TTC549 (cell line): ENCODE data around the gene WFDC13.
"Not testable (repeated sequence)": the region's sequence is repeated elsewhere in the genome, so short reads cannot be mapped to it uniquely, and the experiment has no call there.

Experiments
- FAIRE-seq: peaks from 2 replicates; lab custom pipeline; 2012; peaks lifted over from hg19 to GRCh38; lab: Jason Lieb, UNC

Gene WFDC13

GRCh38 chr20:45701873-45702272 is at the start of gene WFDC13:
Gene WFDC13, plus strand, starts transcription at chr20:45702038. Its CDS starts 86 bp downstream, at chr20:45702124.
- no peak for FAIRE-seq

GRCh38 chr20:45657038-45657437 is 44.8 kb upstream of the WFDC13 start:
- not testable (repeated sequence) for FAIRE-seq

- no peak for FAIRE-seq
Observed at GRCh38 chr20:45670139-45670538, 31.7 kb upstream of the WFDC13 start, which contains the start of gene WFDC11. Gene WFDC11, minus strand, starts transcription at chr20:45670239. Its CDS starts 19,639 bp downstream, at chr20:45650600.

GRCh38 chr20:45672765-45673164 is 29.1 kb upstream of the WFDC13 start:
- FAIRE-seq, result no peak

GRCh38 chr20:45679650-45680049 is 22.2 kb upstream of the WFDC13 start:
- no peak for FAIRE-seq

- no peak for FAIRE-seq
Observed at GRCh38 chr20:45685896-45686295, 15.9 kb upstream of the WFDC13 start.

- FAIRE-seq, result not testable (repeated sequence)
Observed at GRCh38 chr20:45693346-45693745, 8.5 kb upstream of the WFDC13 start.

GRCh38 chr20:45695496-45695895 is 6.3 kb upstream of the WFDC13 start:
- no peak for FAIRE-seq

GRCh38 chr20:45701104-45701503 is 734 bp upstream of the WFDC13 start:
- FAIRE-seq, result no peak

GRCh38 chr20:45704969-45705637 is 3.3 kb downstream of the WFDC13 start, which contains the start of gene WFDC10B:
Gene WFDC10B, minus strand, starts transcription at chr20:45705019. Its CDS starts 19,027 bp downstream, at chr20:45685992.
- no peak for FAIRE-seq

- not testable (repeated sequence) for FAIRE-seq
Observed at GRCh38 chr20:45716141-45716688, 14.4 kb downstream of the WFDC13 start.

GRCh38 chr20:45722047-45722446 is 20.2 kb downstream of the WFDC13 start, which contains the start of gene SPINT4:
Gene SPINT4, plus strand, starts transcription at chr20:45722347. Its CDS starts 21 bp downstream, at chr20:45722368.
- FAIRE-seq, result no peak

- FAIRE-seq, result no peak
Observed at GRCh38 chr20:45725134-45725533, 23.3 kb downstream of the WFDC13 start.

GRCh38 chr20:45727044-45727443 is 25.2 kb downstream of the WFDC13 start:
- FAIRE-seq, result no peak

- no peak for FAIRE-seq
Observed at GRCh38 chr20:45732199-45732598, 30.4 kb downstream of the WFDC13 start.

GRCh38 chr20:45735552-45735951 is 33.7 kb downstream of the WFDC13 start:
- no peak for FAIRE-seq

- FAIRE-seq, result no peak
Observed at GRCh38 chr20:45735988-45736387, 34.1 kb downstream of the WFDC13 start.

GRCh38 chr20:45742596-45742995 is 40.8 kb downstream of the WFDC13 start:
- no peak for FAIRE-seq

GRCh38 chr20:45745015-45745414 is 43.2 kb downstream of the WFDC13 start:
- no peak for FAIRE-seq

- FAIRE-seq, result no peak
Observed at GRCh38 chr20:45751721-45752120, 49.9 kb downstream of the WFDC13 start.

- FAIRE-seq, result no peak
Observed at GRCh38 chr20:45752746-45753145, 50.9 kb downstream of the WFDC13 start.

- no peak for FAIRE-seq
Observed at GRCh38 chr20:45758096-45758495, 56.3 kb downstream of the WFDC13 start.
